HL-60/S4 treated with phorbol 12-myristate 13-acetate at 8.2 ng/mL for 4 days and 3 days (cell line): ENCODE data around the gene LIFR.

Experiments
- in situ Hi-C: fragments of 300-500 bp; cut with MboI; formaldehyde crosslinking; loops from 2 replicates; pipeline ENCODE4 v1.15.0; 2022; ENCODE audit warnings: low sequenced_read_pairs

LIFR gene

GRCh38 chr5:38446029-38446522 is 110.4 kb downstream of the LIFR start:
- in situ Hi-C loops = loop anchor here (25.0 kb wide), 1 partner anchor 366 kb away; no protein-coding TSS in a partner anchor

- in situ Hi-C loops = loop anchor here (25.0 kb wide), 1 partner anchor 367 kb away; no protein-coding TSS in a partner anchor
These were observed 110.9 kb downstream of the LIFR start for GRCh38 chr5:38445374-38446028.

- in situ Hi-C loops = loop anchor here (25.0 kb wide), 1 partner anchor 369 kb away; no protein-coding TSS in a partner anchor
These were observed 113.1 kb downstream of the LIFR start for GRCh38 chr5:38443390-38443789.

- in situ Hi-C loops = loop anchor here (25.0 kb wide), 1 partner anchor 370 kb away; no protein-coding TSS in a partner anchor
These were observed 114.2 kb downstream of the LIFR start for GRCh38 chr5:38442247-38442573.

- in situ Hi-C loops = loop anchor here (25.0 kb wide), 1 partner anchor 371 kb away; no protein-coding TSS in a partner anchor
These were observed 114.8 kb downstream of the LIFR start for GRCh38 chr5:38441453-38442246.

- in situ Hi-C loops = loop anchor here (25.0 kb wide), 1 partner anchor 374 kb away; no protein-coding TSS in a partner anchor
These were observed 117.7 kb downstream of the LIFR start for GRCh38 chr5:38438757-38439156.

- in situ Hi-C loops = loop anchor here (25.0 kb wide), 1 partner anchor 377 kb away; no protein-coding TSS in a partner anchor
These were observed 121.3 kb downstream of the LIFR start for GRCh38 chr5:38434966-38435705.

GRCh38 chr5:38433160-38433861 is 123.1 kb downstream of the LIFR start:
- in situ Hi-C loops = loop anchor here (25.0 kb wide), 1 partner anchor 379 kb away; no protein-coding TSS in a partner anchor

GRCh38 chr5:38431242-38431853 is 125.1 kb downstream of the LIFR start:
- in situ Hi-C loops = loop anchor here (25.0 kb wide), 1 partner anchor 381 kb away; no protein-coding TSS in a partner anchor

GRCh38 chr5:38426986-38427950 is 129.2 kb downstream of the LIFR start:
- in situ Hi-C loops = loop anchor here (25.0 kb wide), 1 partner anchor 385 kb away; no protein-coding TSS in a partner anchor

GRCh38 chr5:38426490-38426889 is 130.0 kb downstream of the LIFR start:
- in situ Hi-C loops = loop anchor here (25.0 kb wide), 1 partner anchor 386 kb away; no protein-coding TSS in a partner anchor
